SKM-1 treated with dmso at 0.1 percent for 144 hours (cell line): Measurements from ENCODE around the gene ACSF2.
A peak's percentile ranks its signal among the peaks of the same experiment; 100 is the strongest.
"Not testable (repeated sequence)": the region's sequence is repeated elsewhere in the genome, so short reads cannot be mapped to it uniquely, and the experiment has no call there.

ENCODE experiments used
- DNase-seq: peaks from one replicate; lab custom pipeline; 2025; ENCODE audit not compliant: unreplicated experiment; lab: John Stamatoyannopoulos, UW

The ACSF2 gene

DNA sequence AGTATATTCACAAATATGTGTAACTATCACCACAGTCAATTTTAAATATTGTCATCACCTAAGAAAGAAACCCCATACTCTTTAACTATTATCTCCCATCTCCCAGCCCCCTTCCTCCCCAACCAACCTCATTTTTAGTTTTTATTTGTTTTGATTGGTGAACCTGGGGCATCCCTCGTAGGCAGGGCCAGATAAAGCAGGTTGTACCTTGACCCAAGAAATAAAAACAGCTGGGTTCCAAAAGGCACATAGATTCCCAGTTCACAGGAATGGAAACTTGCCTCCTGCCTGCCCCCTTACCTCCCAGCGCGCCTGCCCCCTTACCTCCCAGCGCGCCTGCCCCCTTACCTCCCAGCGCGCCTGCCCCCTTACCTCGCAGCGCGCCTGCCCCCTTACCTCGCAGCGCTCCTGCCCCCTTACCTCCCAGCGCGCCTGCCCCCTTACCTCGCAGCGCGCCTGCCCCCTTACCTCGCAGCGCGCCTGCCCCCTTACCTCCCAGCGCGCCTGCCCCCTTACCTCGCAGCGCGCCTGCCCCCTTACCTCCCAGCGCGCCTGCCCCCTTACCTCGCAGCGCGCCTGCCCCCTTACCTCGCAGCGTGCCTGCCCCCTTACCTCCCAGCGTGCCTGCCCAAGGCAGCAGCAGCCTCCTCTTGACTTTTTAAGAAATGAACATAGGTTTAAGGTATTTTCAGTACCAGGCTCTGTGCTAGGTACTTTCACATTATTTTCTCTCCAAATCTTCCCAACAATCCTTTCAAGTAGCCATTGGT is 49.9 kb downstream of the ACSF2 start:
- not testable (repeated sequence) for DNase-seq

DNA sequence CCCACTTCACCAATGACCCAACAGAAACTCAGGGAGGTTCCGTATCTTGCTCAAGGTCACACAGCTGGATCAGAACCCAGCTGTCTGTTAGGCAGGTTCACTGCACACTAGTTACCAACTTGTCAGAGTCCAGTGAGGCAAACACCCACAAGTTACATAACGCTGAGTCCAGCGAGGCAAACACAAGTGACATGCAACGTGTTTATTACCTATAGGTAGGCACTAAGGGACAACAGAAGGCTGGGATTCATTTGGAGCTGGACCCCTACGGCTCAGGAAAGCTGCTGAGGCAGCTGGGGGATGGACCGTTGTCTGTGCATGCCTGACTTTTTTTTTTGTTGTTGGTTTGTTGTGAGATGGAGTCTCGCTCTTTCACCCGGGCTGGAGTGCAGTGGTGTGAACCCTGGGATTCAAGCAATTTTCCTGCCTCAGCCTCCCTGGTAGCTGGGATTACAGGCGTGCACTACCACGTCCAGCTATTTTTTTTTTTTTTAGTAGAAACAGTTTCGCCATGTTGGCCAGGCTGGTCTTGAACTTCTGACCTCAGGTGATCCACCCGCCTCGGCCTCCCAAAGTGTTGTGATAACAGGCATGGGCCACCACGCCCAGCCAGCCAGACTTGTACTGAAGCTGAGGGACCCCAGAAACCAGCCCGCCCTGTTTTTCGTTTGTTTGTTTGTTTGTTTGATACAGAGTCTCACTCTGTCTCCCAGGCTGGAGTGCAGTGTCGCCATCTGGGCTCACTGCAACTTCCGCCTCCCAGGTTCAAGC is 50.7 kb downstream of the ACSF2 start:
- DNase-seq = no peak

- DNase-seq = no peak
These were observed 52.0 kb downstream of the ACSF2 start for GRCh38 chr17:50477976-50478375.

DNA sequence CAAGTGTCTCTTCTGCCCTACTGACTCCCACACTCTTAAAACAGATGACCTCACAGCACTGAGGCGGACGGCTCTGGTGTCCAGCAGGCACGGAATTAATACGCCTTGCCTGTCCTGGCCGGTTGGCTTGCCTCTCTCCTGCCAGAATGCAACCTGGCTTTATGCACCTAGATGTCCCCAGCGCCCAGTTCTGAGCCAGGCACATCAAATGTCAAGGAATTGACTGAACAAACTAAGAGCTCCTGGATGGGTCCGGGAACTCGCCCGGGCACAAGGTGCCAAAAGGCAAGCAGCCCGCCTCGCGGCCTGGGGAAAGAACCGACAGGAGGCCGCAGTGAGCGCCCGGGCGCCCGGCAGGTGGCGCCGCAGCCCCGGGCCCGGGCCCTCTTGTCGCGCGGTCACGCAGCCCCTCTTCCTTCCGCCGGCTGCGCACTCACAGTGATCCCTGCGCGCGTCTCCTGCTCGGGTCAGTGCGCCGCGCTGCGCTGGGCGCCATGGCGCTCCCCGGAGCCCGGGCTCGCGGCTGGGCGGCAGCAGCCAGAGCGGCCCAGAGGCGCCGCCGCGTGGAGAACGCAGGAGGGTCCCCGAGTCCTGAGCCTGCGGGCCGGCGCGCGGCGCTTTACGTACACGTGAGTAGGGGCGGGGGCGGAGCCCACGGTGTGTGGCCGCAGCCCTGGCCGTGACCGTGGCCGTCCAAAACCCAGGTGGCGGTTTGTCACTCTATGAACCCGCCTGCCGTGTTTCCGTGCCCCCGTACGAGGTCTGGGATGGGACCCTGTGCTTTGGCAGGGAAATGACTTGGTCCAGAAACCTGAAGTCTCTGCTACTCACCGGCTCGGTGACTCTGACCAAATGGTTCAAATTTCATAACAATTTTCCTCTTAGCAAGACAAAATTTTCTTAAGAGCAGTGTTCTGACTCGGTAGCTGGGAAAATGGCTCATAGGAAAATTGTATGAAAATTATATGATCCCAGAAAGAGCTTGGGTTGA is 52.7 kb downstream of the ACSF2 start, which contains the start of gene RSAD1:
Gene RSAD1, plus strand, starts transcription at position 470 of the 991 bp plus-strand sequence. Its CDS starts 25 bp downstream, at position 495.
- peak; percentile 88 for DNase-seq

- DNase-seq = peak; percentile 73
These were observed 53.6 kb downstream of the ACSF2 start for GRCh38 chr17:50479522-50480141.

DNA sequence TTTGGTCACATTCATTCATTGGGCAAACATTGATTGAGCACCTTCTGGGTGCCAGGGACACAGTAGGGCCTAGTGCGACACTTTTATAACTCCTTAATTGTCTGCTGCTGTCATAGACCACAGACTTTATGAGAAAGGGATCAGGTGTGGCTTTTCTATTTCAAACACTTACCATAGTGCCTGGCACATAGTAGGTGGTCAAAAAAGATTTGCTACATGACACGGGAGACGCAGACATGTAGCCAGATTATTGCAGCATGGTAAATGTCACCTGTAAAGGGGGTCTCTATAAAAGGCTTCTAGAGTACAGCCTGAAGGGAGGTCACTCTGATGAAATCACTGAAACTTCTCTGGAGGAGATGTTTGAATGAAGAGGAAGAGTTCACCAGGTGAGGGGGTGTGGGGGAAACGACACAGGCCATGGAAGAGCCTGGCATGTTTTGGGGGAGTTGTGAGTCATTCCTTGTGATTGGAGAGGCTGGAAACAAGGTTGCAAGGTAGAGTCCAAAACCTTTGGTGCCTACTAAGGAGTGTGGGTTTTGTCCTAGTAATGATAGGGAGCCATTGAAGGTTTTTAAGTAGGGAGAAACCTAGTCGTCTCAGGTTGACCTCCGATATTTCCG is 54.2 kb downstream of the ACSF2 start:
- no peak for DNase-seq

- DNase-seq = peak; percentile 43
These were observed 55.0 kb downstream of the ACSF2 start for GRCh38 chr17:50480854-50481490.

DNA sequence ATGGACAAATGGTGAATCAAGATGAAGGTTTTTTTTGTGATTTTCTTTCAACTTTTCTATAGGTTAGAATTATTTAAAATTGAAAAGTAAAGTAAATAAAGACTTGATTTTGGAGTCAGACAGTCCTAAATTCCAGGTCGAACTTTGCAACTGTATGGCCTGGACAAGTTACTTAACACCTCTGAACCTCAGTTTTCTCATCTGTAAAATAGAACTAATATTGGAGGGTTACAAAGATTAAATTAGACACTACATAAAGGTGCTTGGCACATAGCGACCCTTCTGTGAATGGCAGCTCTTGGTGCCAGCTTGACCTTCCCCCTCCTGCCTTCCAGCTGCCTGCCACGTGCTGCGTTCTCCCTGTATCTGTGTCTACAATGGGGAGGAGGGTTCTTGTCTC is 55.6 kb downstream of the ACSF2 start:
- no peak for DNase-seq

DNA sequence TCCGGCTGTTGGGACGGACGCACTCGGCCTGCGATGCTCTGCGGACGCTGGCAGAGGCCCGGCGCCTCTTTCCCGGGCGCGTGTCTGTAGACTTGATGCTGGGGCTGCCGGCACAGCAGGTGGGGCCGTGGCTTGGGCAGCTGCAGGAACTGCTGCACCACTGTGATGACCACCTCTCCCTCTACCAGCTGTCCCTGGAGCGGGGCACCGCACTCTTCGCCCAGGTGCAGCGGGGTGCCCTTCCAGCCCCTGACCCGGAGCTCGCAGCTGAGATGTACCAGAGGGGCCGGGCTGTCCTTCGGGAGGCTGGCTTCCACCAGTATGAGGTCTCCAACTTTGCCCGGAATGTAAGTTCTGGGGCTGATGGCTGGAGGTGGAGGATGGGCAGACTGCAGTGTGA is 56.1 kb downstream of the ACSF2 start:
- DNase-seq = no peak

DNA sequence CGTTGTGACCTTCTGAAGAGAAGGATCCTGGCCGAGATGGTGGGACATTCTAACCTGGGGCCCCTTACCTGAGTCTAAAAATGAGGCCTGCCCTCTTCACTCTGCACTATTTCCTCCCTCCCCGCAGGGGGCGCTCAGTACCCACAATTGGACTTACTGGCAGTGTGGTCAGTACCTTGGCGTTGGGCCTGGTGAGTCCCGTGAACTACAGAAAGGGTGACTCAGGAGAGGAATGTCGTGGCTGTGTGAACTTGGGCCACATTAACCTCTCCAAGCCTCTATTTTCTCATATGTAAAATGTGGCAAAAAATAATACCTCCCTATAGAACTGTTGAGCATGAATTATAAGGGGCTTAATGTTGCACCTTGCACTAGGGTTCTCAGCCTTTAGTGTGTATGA is 56.5 kb downstream of the ACSF2 start:
- DNase-seq = peak; percentile 73

DNA sequence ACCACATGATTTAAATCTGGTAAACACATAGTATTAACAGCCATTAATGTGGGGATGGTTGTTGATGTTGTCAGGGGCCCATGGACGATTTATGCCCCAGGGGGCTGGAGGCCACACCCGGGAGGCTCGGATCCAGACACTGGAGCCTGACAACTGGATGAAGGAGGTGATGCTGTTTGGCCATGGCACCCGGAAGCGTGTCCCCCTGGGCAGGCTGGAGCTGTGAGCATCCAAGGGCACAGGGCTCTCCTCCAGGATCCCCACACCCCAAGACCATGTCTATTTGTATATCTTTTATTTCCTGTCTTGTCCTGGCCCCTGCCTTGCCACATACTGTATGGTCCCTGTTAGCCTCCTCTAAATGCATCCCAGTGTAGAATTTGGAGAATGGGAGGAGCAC is 57.2 kb downstream of the ACSF2 start:
- no peak for DNase-seq

GRCh38 chr17:50484386-50485155 is 58.6 kb downstream of the ACSF2 start:
- no peak for DNase-seq

- no peak for DNase-seq
These were observed 61.4 kb downstream of the ACSF2 start for GRCh38 chr17:50487213-50488096.

GRCh38 chr17:50488880-50489279 is 62.9 kb downstream of the ACSF2 start:
- no peak for DNase-seq

GRCh38 chr17:50491505-50491904 is 65.5 kb downstream of the ACSF2 start:
- no peak for DNase-seq

- no peak for DNase-seq
These were observed 66.2 kb downstream of the ACSF2 start for GRCh38 chr17:50492214-50492613.

GRCh38 chr17:50493744-50494143 is 67.7 kb downstream of the ACSF2 start:
- no peak for DNase-seq

DNA sequence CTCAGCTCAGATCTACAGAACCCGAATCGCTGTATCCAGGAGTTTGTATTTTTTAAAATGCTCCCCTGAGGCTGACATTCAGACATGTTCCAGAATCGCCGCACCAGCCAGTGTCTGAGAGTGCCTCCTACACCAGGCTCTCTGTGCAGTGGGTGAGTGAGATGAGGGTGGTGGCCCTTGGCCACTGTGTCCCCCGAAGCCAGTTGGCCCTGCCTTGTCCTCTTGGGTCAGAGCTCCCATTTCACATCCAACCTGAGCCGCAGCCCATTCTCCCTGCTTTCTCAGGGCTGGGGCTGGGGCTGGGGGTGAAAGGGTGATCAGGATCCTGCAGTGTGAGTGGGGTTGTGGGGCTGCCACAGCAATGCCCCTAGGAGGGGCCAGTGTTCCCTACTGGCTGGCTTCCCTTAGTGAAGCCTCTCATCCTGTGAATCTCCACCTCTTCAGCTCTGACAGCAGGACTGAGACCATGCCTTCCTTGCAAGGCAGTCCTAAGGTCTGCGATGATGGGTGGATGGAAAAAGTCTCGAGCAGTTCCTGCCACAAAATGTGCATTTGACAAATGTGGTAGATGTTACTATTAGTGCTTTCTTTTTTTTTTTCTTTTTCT is 69.3 kb downstream of the ACSF2 start:
- DNase-seq = no peak
